ENCODE data around the gene GARIN3. TPM values are rescaled to one million over a fixed set of nuclear protein-coding genes. Genes with fewer than 3 reads are reported as not detected.
"Not testable (repeated sequence)": the region's sequence is repeated elsewhere in the genome, so short reads cannot be mapped to it uniquely, and the experiment has no call there.

The GARIN3 gene
- total RNA-seq, 2 experiments from 2014 or later = not detected

DNA sequence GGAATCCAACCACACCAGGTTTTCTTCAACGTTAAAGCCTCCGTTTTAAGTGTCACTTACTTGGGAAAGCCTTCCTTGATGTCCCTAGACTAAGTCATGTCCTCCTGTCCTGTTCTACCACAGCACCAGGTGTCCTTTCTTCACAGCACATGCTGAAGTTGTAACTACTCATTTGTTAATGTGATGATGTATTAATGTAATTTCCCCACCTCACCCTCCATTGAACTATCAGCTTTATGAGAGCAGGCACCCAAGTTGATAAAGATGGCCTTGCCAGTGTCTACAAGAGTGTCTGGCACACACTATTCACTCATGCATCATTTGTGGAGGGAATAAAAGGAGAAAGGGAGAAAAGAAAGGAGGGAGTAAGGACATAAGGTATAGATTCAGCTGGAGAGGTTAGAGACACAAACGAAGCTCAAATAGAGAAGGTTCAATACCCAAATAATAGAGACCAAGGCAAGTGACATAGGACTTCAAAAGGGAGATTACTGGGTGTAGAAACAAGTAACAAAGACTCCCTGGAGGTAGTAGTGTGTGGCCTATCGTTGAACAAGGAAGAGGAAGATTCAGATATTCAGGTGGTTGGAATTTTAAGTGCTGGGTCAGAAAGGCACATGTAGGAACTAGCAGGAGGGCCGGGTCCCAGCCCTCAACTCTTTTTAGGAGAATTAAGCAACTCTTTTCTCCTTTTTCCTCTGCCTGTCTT, 21.1 kb upstream of the GARIN3 start:
- Histone ChIP-seq H3K4me3 (ENCODE audit: low read length) (peak overlapping the region; percentile 85), H3K27me3 (ENCODE audit: control insufficient read depth in 1 of 2, insufficient read depth in 2 of 2, low read length in 2 of 2) (no peaks in the 10 kb centered on the region), H3K27ac (ENCODE audit: low read depth in 1 of 2, low read length in 2 of 2) (peak overlapping the region; percentile 38 to 67), H3K9me3 (ENCODE audit: control insufficient read depth in 1 of 2, insufficient read depth in 1 of 2, low read length in 2 of 2) (no peaks in the 10 kb centered on the region), H3K36me3 (ENCODE audit: insufficient read depth, low read length) (peaks cover 79% of the 10 kb centered on the region), H3K4me1 (ENCODE audit: insufficient read depth, low read length) (peaks cover 57% of the 10 kb centered on the region)
- Mint-ChIP-seq H3K27me3 (no peaks in the 10 kb centered on the region), H3K4me1 (ENCODE audit: low read depth) (peaks cover 78% of the 10 kb centered on the region), H3K27ac (peak overlapping the region; percentile 96), H3K36me3 (ENCODE audit: low read depth) (peaks cover 96% of the 10 kb centered on the region), H3K9me3 (no peaks in the 10 kb centered on the region), H3K4me3 (peak overlapping the region; percentile 92)
- ChIA-PET POLR2A (interaction anchor here (0.7 to 12.5 kb wide), 16 partner anchors 8 to 85 kb away, joined by 3 to 193 read pairs (median 12); partner anchors contain the start of gene MED7), CTCF (interaction anchor here (1.1 to 1.9 kb wide), 5 partner anchors 8 to 65 kb away, joined by 3 to 10 read pairs (median 3); no protein-coding TSS in a partner anchor)
- DNase-seq (peak in 1 of 14 experiments; percentile 50), ATAC-seq (ENCODE audit: poor library complexity) (peak; percentile 13)
- intact Hi-C loops (cut with DNase I, micrococcal nuclease) = loop anchor here in 1 of 2 experiments (2.0 kb wide), 1 partner anchor 34 kb away; no protein-coding TSS in a partner anchor
- TF ChIP-seq, protein P1, sequence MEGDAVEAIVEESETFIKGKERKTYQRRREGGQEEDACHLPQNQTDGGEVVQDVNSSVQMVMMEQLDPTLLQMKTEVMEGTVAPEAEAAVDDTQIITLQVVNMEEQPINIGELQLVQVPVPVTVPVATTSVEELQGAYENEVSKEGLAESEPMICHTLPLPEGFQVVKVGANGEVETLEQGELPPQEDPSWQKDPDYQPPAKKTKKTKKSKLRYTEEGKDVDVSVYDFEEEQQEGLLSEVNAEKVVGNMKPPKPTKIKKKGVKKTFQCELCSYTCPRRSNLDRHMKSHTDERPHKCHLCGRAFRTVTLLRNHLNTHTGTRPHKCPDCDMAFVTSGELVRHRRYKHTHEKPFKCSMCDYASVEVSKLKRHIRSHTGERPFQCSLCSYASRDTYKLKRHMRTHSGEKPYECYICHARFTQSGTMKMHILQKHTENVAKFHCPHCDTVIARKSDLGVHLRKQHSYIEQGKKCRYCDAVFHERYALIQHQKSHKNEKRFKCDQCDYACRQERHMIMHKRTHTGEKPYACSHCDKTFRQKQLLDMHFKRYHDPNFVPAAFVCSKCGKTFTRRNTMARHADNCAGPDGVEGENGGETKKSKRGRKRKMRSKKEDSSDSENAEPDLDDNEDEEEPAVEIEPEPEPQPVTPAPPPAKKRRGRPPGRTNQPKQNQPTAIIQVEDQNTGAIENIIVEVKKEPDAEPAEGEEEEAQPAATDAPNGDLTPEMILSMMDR (IDR thresholded peaks at IDR 0.05) = no peak

- Histone ChIP-seq H3K4me3 (ENCODE audit: low read length) (peak overlapping the region; percentile 85), H3K9me3 (ENCODE audit: control insufficient read depth in 1 of 2, insufficient read depth in 1 of 2, low read length in 2 of 2) (no peaks in the 10 kb centered on the region), H3K36me3 (ENCODE audit: insufficient read depth, low read length) (peaks cover 75% of the 10 kb centered on the region), H3K27me3 (ENCODE audit: control insufficient read depth in 1 of 2, insufficient read depth in 2 of 2, low read length in 2 of 2) (no peaks in the 10 kb centered on the region), H3K4me1 (ENCODE audit: insufficient read depth, low read length) (peaks cover 52% of the 10 kb centered on the region), H3K27ac (ENCODE audit: low read depth in 1 of 2, low read length in 2 of 2) (peak overlapping the region; percentile 38 to 67)
- no peaks in the 10 kb centered on the region for H3K27me3 Mint-ChIP-seq
- ChIA-PET POLR2A (interaction anchor here (1.0 to 12.5 kb wide), 13 partner anchors 7 to 86 kb away, joined by 3 to 193 read pairs (median 11); partner anchors contain the start of gene MED7), CTCF (interaction anchor here (1.1 to 1.9 kb wide), 4 partner anchors 10 to 66 kb away, joined by 3 to 10 read pairs (median 3); no protein-coding TSS in a partner anchor)
- peaks cover 71% of the 10 kb centered on the region for H3K4me1 Mint-ChIP-seq (ENCODE audit: low read depth)
- TF ChIP-seq, protein P1 (IDR thresholded peaks at IDR 0.05) = no peak
- ATAC-seq (ENCODE audit: poor library complexity) = no peak
- peak overlapping the region; percentile 92 for H3K4me3 Mint-ChIP-seq
- intact Hi-C loops (cut with DNase I, micrococcal nuclease) = loop anchor here in 1 of 2 experiments (2.0 kb wide), 1 partner anchor 34 kb away; no protein-coding TSS in a partner anchor
- peak in 1 of 14 experiments; percentile 34 for DNase-seq
- peaks cover 97% of the 10 kb centered on the region for H3K36me3 Mint-ChIP-seq (ENCODE audit: low read depth)
- peak overlapping the region; percentile 96 for H3K27ac Mint-ChIP-seq
- H3K9me3 Mint-ChIP-seq = no peaks in the 10 kb centered on the region
These were observed 20.4 kb upstream of the GARIN3 start for GRCh38 chr5:157186309-157187045.

- Histone ChIP-seq H3K27ac (ENCODE audit: low read depth in 1 of 2, low read length in 2 of 2) (peak overlapping the region in 1 of 2 donors; percentile 47), H3K4me1 (ENCODE audit: insufficient read depth, low read length) (peaks cover 42% of the 10 kb centered on the region), H3K4me3 (ENCODE audit: low read length) (peak overlapping the region; percentile 85), H3K36me3 (ENCODE audit: insufficient read depth, low read length) (peaks cover 67% of the 10 kb centered on the region)
- Mint-ChIP-seq H3K36me3 (ENCODE audit: low read depth) (peaks cover 96% of the 10 kb centered on the region), H3K4me1 (ENCODE audit: low read depth) (peaks cover 67% of the 10 kb centered on the region), H3K27ac (peak overlapping the region; percentile 96), H3K4me3 (peak overlapping the region; percentile 92)
- H3K9me3 Mint-ChIP-seq; intact Hi-C loops (cut with DNase I, micrococcal nuclease); H3K27me3 Mint-ChIP-seq; H3K9me3 ChIP-seq (ENCODE audit: control insufficient read depth in 1 of 2, insufficient read depth in 1 of 2, low read length in 2 of 2); ATAC-seq (ENCODE audit: poor library complexity); H3K27me3 ChIP-seq (ENCODE audit: control insufficient read depth in 1 of 2, insufficient read depth in 2 of 2, low read length in 2 of 2): not testable (repeated sequence)
- DNase-seq = peak in 2 of 14 experiments; percentile 41 to 46
- POLR2A ChIA-PET = interaction anchor here (0.8 to 7.3 kb wide), 13 partner anchors 10 to 122 kb away, joined by 3 to 148 read pairs (median 4); partner anchors contain the start of gene MED7
- CTCF ChIA-PET = interaction anchor here (0.7 to 3.5 kb wide), 7 partner anchors 9 to 89 kb away, joined by 3 to 13 read pairs (median 3); no protein-coding TSS in a partner anchor
These were observed 19.1 kb upstream of the GARIN3 start for GRCh38 chr5:157185122-157185521.

Data from CD4-positive, alpha-beta T cell (primary cell).